Mesenchymal stem cell (in vitro differentiated cells and primary cell): ENCODE data around the gene CYP4A11.
"Not testable (repeated sequence)": the region's sequence is repeated elsewhere in the genome, so short reads cannot be mapped to it uniquely, and the experiment has no call there.

Source experiments
- DNase-seq: peaks from one replicate; pipeline ENCODE4 v3.0.0-alpha.2; 2013
- H2AFZ ChIP-seq: one replicate; pipeline ENCODE4 v1.6.1; 2013; ENCODE audit warnings: low read depth, mild to moderate bottlenecking, control low read depth, inconsistent platforms, low read length, moderate library complexity
- H2AK5ac ChIP-seq: 2 replicates; pipeline ENCODE4 v1.6.1; 2013; ENCODE audit warnings: low read length, moderate library complexity, mild to moderate bottlenecking, inconsistent platforms; ENCODE audit not compliant: severe bottlenecking
- H2BK120ac ChIP-seq: one replicate; pipeline ENCODE4 v1.6.1; 2013; ENCODE audit warnings: low read depth, mild to moderate bottlenecking, inconsistent platforms, low read length, moderate library complexity
- H2BK12ac ChIP-seq, 2 experiments: one replicate each; pipeline ENCODE4 v1.6.1; 2013; ENCODE audit warnings: inconsistent platforms in 2 of 2, low read length in 2 of 2, mild to moderate bottlenecking in 2 of 2, moderate library complexity in 2 of 2, control low read depth in 1 of 2
- H2BK15ac ChIP-seq: one replicate; pipeline ENCODE4 v1.6.1; 2013; ENCODE audit warnings: mild to moderate bottlenecking, low read depth, inconsistent platforms; ENCODE audit not compliant: poor library complexity, severe bottlenecking
- H2BK5ac ChIP-seq: 2 replicates; pipeline ENCODE4 v1.6.1; 2013; ENCODE audit warnings: low read depth, mild to moderate bottlenecking, low read length, control low read depth, inconsistent platforms; ENCODE audit not compliant: poor library complexity, severe bottlenecking
- H3K14ac ChIP-seq, 2 experiments: one replicate each; pipeline ENCODE4 v1.6.1; 2013; ENCODE audit warnings: inconsistent platforms in 2 of 2, low read length in 2 of 2, control low read depth in 1 of 2, mild to moderate bottlenecking in 1 of 2, moderate library complexity in 1 of 2
- H3K18ac ChIP-seq, 2 experiments: one replicate each; pipeline ENCODE4 v1.6.1; 2013; ENCODE audit warnings: inconsistent platforms in 2 of 2, low read length in 2 of 2, control low read depth in 1 of 2, low read depth in 1 of 2, mild to moderate bottlenecking in 1 of 2
- H3K23ac ChIP-seq, 2 experiments: one replicate each; pipeline ENCODE4 v1.6.1; 2013; ENCODE audit warnings: inconsistent platforms in 2 of 2, low read length in 2 of 2, mild to moderate bottlenecking in 2 of 2, moderate library complexity in 2 of 2, control low read depth in 1 of 2
- H3K27ac ChIP-seq: 2 replicates; pipeline ENCODE4 v1.5.1; 2013; ENCODE audit warnings: mild to moderate bottlenecking, moderate library complexity, low read length, control low read depth, inconsistent platforms; ENCODE audit not compliant: poor library complexity, severe bottlenecking
- H3K27me3 ChIP-seq, 2 experiments: 2 replicates each; pipeline versions ENCODE4 v1.6.1 to v1.7.0; 2013; ENCODE audit warnings: low read length in 2 of 2, mild to moderate bottlenecking in 2 of 2, moderate library complexity in 2 of 2, control low read depth in 1 of 2, inconsistent platforms in 1 of 2; ENCODE audit not compliant: control insufficient read depth in 1 of 2, insufficient read depth in 1 of 2
- H3K36me3 ChIP-seq, 2 experiments: 2 replicates each; pipeline versions ENCODE4 v1.6.1 to v1.7.0; 2013; ENCODE audit warnings: low read length in 2 of 2, control low read depth in 1 of 2, inconsistent platforms in 1 of 2, low read depth in 1 of 2, mild to moderate bottlenecking in 1 of 2; ENCODE audit not compliant: insufficient read depth in 2 of 2, control insufficient read depth in 1 of 2
- H3K4ac ChIP-seq, 2 experiments: one replicate each; pipeline ENCODE4 v1.6.1; 2013; ENCODE audit warnings: inconsistent platforms in 2 of 2, low read length in 2 of 2, mild to moderate bottlenecking in 2 of 2, moderate library complexity in 2 of 2, control low read depth in 1 of 2, low read depth in 1 of 2
- H3K4me1 ChIP-seq: 2 replicates; pipeline ENCODE4 v1.6.1; 2013; ENCODE audit warnings: low read depth, low read length, control low read depth; ENCODE audit not compliant: control insufficient read depth, insufficient read depth
- H3K4me2 ChIP-seq: 2 replicates; pipeline ENCODE4 v1.6.1; 2013; ENCODE audit warnings: low read length, mild to moderate bottlenecking, inconsistent platforms; ENCODE audit not compliant: poor library complexity, severe bottlenecking
- H3K4me3 ChIP-seq, 2 experiments: 2 replicates each; pipeline versions ENCODE4 v1.5.1 to v1.7.0; 2013; ENCODE audit warnings: low read length in 2 of 2, mild to moderate bottlenecking in 2 of 2, control low read depth in 1 of 2, low read depth in 1 of 2; ENCODE audit not compliant: insufficient read depth in 1 of 2
- H3K79me1 ChIP-seq: replicated peaks from 2 replicates; pipeline ENCODE4 v1.6.1; 2013; ENCODE audit warnings: mild to moderate bottlenecking, control low read depth, low read length, inconsistent platforms; ENCODE audit not compliant: poor library complexity, severe bottlenecking
- H3K9ac ChIP-seq: 2 replicates; pipeline ENCODE4 v1.7.0; 2013; ENCODE audit warnings: mild to moderate bottlenecking, low read length, moderate library complexity
- H3K9me3 ChIP-seq: 2 replicates; pipeline ENCODE4 v1.7.0; 2013; ENCODE audit warnings: mild to moderate bottlenecking, low read length; ENCODE audit not compliant: control insufficient read depth
- H4K8ac ChIP-seq: one replicate; pipeline ENCODE4 v1.6.1; 2013; ENCODE audit warnings: inconsistent platforms, mild to moderate bottlenecking, low read length, moderate library complexity
- H4K91ac ChIP-seq: one replicate; pipeline ENCODE4 v1.6.1; 2013; ENCODE audit warnings: mild to moderate bottlenecking, low read length, inconsistent platforms
- WGBS: methylation state at CpG from one replicate; pipeline ENCODE4 v1.1.7; 2013; ENCODE audit warnings: mixed read lengths; 5-methylcytosine and 5-hydroxymethylcytosine counted together

The CYP4A11 gene

DNA sequence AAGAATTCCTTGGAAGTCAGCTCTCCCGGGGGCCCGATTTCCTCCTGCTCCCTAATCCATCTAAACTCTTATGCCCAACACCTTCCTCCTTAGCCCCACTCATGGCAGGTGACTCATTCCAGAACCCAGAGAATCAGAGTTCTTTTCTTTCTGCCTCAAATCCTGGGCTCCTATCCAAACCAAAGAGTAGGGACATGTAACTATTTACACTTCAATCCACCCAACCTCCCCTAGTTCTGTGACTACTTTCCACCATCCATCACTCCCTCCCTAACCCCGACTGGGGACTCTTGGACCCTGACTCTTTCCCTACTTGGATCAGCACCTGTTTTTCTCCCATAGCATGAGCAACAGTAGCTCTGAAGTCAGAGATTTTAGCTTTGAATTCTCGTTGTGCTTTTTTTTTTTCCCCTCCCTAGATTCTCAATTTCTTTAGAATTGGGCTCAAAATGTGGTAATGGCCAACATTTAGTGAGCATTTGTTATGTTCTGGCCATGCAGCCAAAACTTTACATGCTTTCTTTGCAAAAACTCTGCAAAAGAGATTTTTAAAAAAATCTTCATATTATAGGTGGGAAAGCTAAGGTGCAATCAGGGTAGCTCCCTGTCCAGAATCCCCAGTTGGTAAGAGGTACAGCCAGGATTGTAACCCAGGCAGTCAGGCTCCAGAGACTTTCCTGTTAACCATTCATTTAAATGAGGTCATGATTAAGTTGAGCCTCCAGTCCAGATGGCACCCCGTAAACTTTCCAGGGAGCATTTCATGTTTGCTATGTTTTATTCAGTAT is 7.5 kb upstream of the CYP4A11 start:
- Histone ChIP-seq H3K79me1 (no peaks in the 10 kb centered on the region), H3K14ac (no peak overlapping the region), H3K4me2 (no peak overlapping the region), H2BK5ac (no peak overlapping the region), H4K91ac (no peak overlapping the region), H2AFZ (no peak overlapping the region), H2BK12ac (no peak overlapping the region), H4K8ac (no peak overlapping the region), H2AK5ac (no peak overlapping the region), H3K9me3 (no peaks in the 10 kb centered on the region), H3K18ac (no peak overlapping the region), H3K4ac (no peak overlapping the region), H3K4me1 (no peaks in the 10 kb centered on the region), H2BK120ac (no peak overlapping the region), H3K36me3 (no peaks in the 10 kb centered on the region), H3K27ac (no peak overlapping the region), H3K9ac (no peak overlapping the region), H2BK15ac (no peak overlapping the region), H3K4me3 (no peak overlapping the region), H3K23ac (no peak overlapping the region), H3K27me3 (no peaks in the 10 kb centered on the region)
- no peak for DNase-seq
- WGBS = 70% methylated on average over 3 of the region's 5 CpGs

DNA sequence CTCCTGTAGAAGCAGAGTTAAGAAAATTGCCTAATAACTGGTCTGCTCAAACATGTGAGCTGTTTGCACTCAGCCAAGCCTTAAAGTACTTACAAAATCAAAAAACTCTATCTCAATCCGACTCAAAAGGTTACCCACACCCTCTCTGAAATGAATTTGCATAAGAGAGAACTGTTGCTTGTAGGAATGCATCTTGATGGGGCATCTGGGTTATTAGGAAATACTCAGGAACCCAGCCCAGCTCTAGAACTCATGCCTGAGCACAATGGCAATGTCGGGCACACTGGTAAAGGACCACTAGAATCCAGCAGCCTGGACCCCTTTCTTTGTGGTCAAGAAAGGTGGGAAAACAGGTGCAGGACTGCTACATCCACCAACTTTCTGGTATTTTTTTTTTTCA is 6.4 kb upstream of the CYP4A11 start:
- not testable (repeated sequence) for H3K4me3 ChIP-seq, H2AK5ac ChIP-seq, H3K9ac ChIP-seq, H3K4me2 ChIP-seq, H3K18ac ChIP-seq, H3K27ac ChIP-seq, H3K79me1 ChIP-seq, H2BK15ac ChIP-seq, H4K8ac ChIP-seq, H2AFZ ChIP-seq, H3K36me3 ChIP-seq, H4K91ac ChIP-seq, H2BK5ac ChIP-seq, DNase-seq, H3K27me3 ChIP-seq, H3K4ac ChIP-seq, H3K14ac ChIP-seq, H3K4me1 ChIP-seq, H2BK120ac ChIP-seq, H3K23ac ChIP-seq, H2BK12ac ChIP-seq, H3K9me3 ChIP-seq
- WGBS = 71% methylated on average over 1 of the region's 2 CpGs

DNA sequence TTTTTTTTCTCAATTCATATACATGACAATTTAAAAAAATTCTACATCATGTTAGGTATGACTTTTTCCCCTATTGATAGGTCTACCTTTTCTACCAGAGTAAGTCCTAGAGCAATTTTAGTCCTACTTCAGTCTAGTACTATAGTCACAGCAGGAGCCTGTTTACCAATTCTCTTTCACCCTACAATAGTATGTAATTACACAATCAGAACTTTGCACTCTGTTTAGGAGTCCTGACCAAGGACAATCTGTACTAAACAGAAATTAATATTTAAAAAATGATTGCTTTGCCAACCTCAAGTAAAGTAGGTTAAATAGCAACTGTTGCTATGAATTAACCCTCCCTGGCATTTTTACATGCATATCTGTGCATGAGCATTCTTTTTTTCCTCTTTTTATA is 810 bp upstream of the CYP4A11 start:
- Histone ChIP-seq H2BK12ac (no peak overlapping the region), H2AFZ (no peak overlapping the region), H2BK15ac (no peak overlapping the region), H3K18ac (no peak overlapping the region), H3K4me3 (no peak overlapping the region), H2BK5ac (no peak overlapping the region), H2BK120ac (no peak overlapping the region), H3K79me1 (no peaks in the 10 kb centered on the region), H3K4ac (no peak overlapping the region), H3K36me3 (no peaks in the 10 kb centered on the region), H3K4me2 (no peak overlapping the region), H3K14ac (no peak overlapping the region), H4K8ac (no peak overlapping the region), H3K23ac (no peak overlapping the region), H3K27ac (no peak overlapping the region), H3K4me1 (no peaks in the 10 kb centered on the region), H4K91ac (no peak overlapping the region), H2AK5ac (no peak overlapping the region), H3K9ac (no peak overlapping the region), H3K27me3 (no peaks in the 10 kb centered on the region), H3K9me3 (no peaks in the 10 kb centered on the region)
- no peak for DNase-seq

DNA sequence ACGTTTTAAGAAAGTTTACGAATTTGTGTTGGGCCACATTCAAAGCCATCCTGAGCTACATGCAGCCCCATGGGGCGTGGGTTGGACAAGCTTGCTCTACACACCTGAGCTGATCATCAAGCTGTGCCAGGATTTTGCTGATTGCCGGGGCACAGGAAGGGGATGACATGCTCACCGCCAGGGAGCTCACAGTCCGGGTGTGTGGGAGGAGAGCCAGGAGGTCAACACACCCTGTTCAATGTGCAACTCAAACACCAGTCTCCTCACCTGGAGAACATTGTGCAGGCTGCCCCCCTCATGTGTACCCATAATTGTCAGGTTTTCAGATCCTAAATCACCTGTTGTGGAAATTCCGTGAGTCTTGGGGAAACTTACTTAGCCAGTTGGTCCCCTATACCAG is 969 bp downstream of the CYP4A11 start:
- H3K23ac ChIP-seq = no peak overlapping the region
- no peak overlapping the region for H2BK120ac ChIP-seq
- no peaks in the 10 kb centered on the region for H3K36me3 ChIP-seq
- no peaks in the 10 kb centered on the region for H3K27me3 ChIP-seq
- H3K9me3 ChIP-seq = no peaks in the 10 kb centered on the region
- no peak overlapping the region for H2AFZ ChIP-seq
- no peak for DNase-seq
- no peak overlapping the region for H2BK12ac ChIP-seq
- H2AK5ac ChIP-seq = no peak overlapping the region
- WGBS = 71% methylated on average over 7 of the region's 7 CpGs
- no peak overlapping the region for H3K9ac ChIP-seq
- H3K4me2 ChIP-seq = no peak overlapping the region
- no peak overlapping the region for H3K4me3 ChIP-seq
- no peak overlapping the region for H2BK5ac ChIP-seq
- H3K4me1 ChIP-seq = no peaks in the 10 kb centered on the region
- no peak overlapping the region for H4K8ac ChIP-seq
- no peak overlapping the region for H3K27ac ChIP-seq
- no peak overlapping the region for H2BK15ac ChIP-seq
- H3K18ac ChIP-seq = no peak overlapping the region
- no peak overlapping the region for H3K14ac ChIP-seq
- no peak overlapping the region for H3K4ac ChIP-seq
- H3K79me1 ChIP-seq = no peaks in the 10 kb centered on the region
- H4K91ac ChIP-seq = no peak overlapping the region
